ENCODE results near the gene MXRA8.

DNA sequence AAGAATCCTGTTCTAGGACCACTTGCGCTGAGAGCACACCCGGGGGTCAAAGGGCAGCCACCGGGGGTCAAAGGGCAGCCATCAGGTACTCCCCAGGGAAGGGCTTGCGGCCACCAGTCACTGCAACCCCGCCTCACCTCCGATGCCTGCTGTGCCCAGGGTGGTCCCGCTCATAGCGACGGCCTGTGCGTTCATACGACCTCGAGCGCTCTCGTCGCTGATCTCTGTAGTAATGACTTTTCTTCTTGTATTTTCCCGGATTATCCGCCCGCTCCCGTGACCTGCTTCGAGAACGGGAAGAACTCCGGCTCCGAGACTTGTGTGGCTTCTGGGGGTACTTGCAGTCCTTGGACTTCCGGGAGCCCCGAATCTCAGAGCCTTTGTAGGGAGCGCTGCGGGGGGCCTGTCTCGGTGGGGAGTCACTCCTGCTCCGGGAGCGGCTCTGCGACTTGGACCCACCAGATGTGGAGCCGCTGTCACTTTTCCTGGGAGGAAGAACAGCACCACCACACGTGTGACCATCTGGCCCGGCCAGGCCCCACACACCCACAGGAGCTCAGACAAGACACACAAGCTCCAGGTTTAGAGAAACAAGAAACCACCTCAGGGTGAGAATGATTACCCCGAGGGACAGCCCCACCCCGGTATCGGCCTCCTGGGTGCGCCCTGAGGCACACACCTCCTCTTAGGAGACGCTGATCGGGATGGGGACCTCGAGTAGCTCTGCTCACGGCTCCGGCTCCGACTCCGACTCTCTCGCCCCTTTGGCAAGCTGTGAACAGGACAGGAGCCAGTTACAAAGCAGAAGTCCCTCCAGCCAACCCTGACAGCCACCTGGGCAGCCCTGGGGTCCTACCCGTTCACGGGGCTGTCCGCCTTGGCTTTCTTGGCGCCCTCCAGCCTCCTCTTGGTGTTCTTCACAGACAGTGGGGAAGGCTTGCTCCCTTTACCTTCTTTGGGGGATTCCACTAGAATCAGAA is 29.0 kb upstream of the MXRA8 start:
- TF ChIP-seq, protein P1, sequence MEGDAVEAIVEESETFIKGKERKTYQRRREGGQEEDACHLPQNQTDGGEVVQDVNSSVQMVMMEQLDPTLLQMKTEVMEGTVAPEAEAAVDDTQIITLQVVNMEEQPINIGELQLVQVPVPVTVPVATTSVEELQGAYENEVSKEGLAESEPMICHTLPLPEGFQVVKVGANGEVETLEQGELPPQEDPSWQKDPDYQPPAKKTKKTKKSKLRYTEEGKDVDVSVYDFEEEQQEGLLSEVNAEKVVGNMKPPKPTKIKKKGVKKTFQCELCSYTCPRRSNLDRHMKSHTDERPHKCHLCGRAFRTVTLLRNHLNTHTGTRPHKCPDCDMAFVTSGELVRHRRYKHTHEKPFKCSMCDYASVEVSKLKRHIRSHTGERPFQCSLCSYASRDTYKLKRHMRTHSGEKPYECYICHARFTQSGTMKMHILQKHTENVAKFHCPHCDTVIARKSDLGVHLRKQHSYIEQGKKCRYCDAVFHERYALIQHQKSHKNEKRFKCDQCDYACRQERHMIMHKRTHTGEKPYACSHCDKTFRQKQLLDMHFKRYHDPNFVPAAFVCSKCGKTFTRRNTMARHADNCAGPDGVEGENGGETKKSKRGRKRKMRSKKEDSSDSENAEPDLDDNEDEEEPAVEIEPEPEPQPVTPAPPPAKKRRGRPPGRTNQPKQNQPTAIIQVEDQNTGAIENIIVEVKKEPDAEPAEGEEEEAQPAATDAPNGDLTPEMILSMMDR (IDR thresholded peaks at IDR 0.05): no peak
- TF ChIP-seq ZFX (IDR thresholded peaks at IDR 0.05; ENCODE audit: borderline replicate concordance): no peak
